Adrenal gland (tissue), 5 donors: ENCODE measurements around the gene CDH4.

Experiments
- CTCF ChIP-seq, 6 experiments: fragments of 450-650 bp in 4 of 6; fragments of 200-600 bp in 2 of 6; sonication (generic) in 1 of 6; IDR thresholded peaks; 1 replicate in 5 of 6; 2 replicates in 1 of 6; pipeline versions ENCODE4 v1.5.1 to v1.8.0; 2016 to 2021; ENCODE audit warnings: antibody characterized with exemption in 6 of 6, mild to moderate bottlenecking in 2 of 6, moderate library complexity in 1 of 6
- POLR2A ChIP-seq, 2 donors: fragments of 450-650 bp; IDR thresholded peaks; one replicate each; pipeline ENCODE4 v1.6.1; 2017; ENCODE audit warnings: antibody characterized with exemption in 2 of 2, mild to moderate bottlenecking in 2 of 2, moderate library complexity in 1 of 2
- donor health status: DM: no; HTN: no; CAD: no.

DNA sequence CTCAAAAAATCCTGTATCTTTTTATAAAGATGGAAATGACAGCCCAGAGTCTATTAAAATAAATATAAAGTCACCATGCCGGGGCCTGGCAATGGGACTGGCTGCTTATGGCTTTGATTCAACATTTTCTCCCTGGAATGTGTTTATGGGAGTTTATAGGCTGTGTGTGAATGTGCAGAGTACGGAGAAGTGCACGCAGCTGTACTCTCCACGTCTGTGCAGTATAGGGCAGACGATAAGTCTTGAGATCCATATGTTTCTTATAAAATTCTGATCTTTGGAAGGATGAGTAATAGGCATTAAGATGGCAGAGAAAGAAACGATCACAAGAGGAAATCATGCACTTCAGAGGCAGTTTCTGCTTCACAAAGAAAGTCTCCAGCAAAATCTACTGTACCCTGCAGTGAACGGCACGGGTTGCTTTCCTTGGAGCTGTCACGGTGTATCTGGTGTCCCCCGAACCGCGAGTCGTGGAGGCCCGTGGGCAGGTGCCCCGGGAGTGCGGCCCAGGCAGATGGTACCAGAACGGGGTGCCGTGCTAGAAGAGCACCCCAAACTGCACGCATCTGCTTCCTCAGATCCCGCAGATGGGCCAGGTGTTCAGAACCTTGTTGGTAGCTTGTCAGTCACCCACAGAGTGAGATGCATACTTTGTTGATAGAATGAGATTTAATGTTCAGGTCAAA is 431.1 kb downstream of the CDH4 start:
- no peak for TF ChIP-seq CTCF (IDR thresholded peaks at IDR 0.05)
- TF ChIP-seq POLR2A (IDR thresholded peaks at IDR 0.05) = no peak
